Transverse colon (tissue), 4 donors: ENCODE results near the gene CTBP1. TPM values are rescaled to one million over a fixed set of nuclear protein-coding genes. Genes with fewer than 3 reads are reported as not detected.
A peak's percentile ranks its signal among the peaks of the same experiment; 100 is the strongest.

ENCODE experiments used
- DNase-seq: peaks from one replicate; pipeline ENCODE4 v3.0.0-alpha.2; 2019
- H3K27ac ChIP-seq, 4 donors: fragments of 200-600 bp; sonication (generic); 2 replicates each; pipeline ENCODE4 v1.5.1; 2016 to 2018; ENCODE audit warnings: inconsistent platforms in 4 of 4
- H3K27me3 ChIP-seq: fragments of 200-600 bp; sonication (generic); 2 replicates; pipeline ENCODE4 v1.5.1; 2017; ENCODE audit warnings: inconsistent platforms
- H3K36me3 ChIP-seq, 4 donors: fragments of 200-600 bp; sonication (generic); 2 replicates each; pipeline ENCODE4 v1.5.1; 2017 to 2019; ENCODE audit warnings: inconsistent platforms in 4 of 4
- H3K4me1 ChIP-seq, 4 donors: fragments of 200-600 bp; sonication (generic); 2 replicates each; pipeline ENCODE4 v1.5.1; 2017 to 2020; ENCODE audit warnings: inconsistent platforms in 4 of 4
- H3K4me3 ChIP-seq, 4 donors: fragments of 200-600 bp; sonication (generic); 1 replicate in 1 of 4; 2 replicates in 3 of 4; pipeline versions ENCODE4 v1.5.1 to v1.6.1; 2017 to 2019; ENCODE audit warnings: inconsistent platforms in 4 of 4
- H3K9me3 ChIP-seq, 2 donors: fragments of 200-600 bp; sonication (generic); 2 replicates each; pipeline ENCODE4 v1.5.1; 2017 to 2019; ENCODE audit warnings: inconsistent platforms in 2 of 2
- EP300 ChIP-seq: sonication (generic); formaldehyde crosslinking; IDR thresholded peaks from one replicate; pipeline ENCODE4 v1.6.1; 2017; ENCODE audit warnings: antibody characterized with exemption, low read depth
- POLR2A ChIP-seq: fragments of 450-650 bp; IDR thresholded peaks from one replicate; pipeline ENCODE4 v1.6.1; 2016; ENCODE audit warnings: antibody characterized with exemption, mild to moderate bottlenecking, moderate library complexity
- POLR2AphosphoS5 ChIP-seq, 3 donors: sonication (generic); formaldehyde crosslinking; IDR thresholded peaks; one replicate each; pipeline ENCODE4 v1.6.1; 2016; ENCODE audit warnings: antibody characterized with exemption in 3 of 3
- WGBS, 2 donors: methylation state at CpG; one replicate each; pipeline ENCODE4 v1.1.5; 2018; ENCODE audit warnings: low coverage in 1 of 2; 5-methylcytosine and 5-hydroxymethylcytosine counted together
- in situ Hi-C, 4 donors: fragments of 200-750 bp; cut with MboI; loops; one replicate each; pipeline versions ENCODE4 v1.15.0 to v1.15.1; 2017; ENCODE audit warnings: low sequenced_read_pairs in 3 of 4, low pct_ligation_motif_present in 1 of 4, low pct_unique_long_range_greater_than_20kb in 1 of 4
- intact Hi-C: fragments of 100-400 bp; cut with DNase I; formaldehyde crosslinking; loops from one replicate; pipeline ENCODE4 v1.15.1; 2023; ENCODE audit warnings: low total_unique reads
- total RNA-seq, 4 donors: library from RNA; depleted of rRNA; stranded (reverse); fragments of >200 nt; gene quantifications; one replicate each; pipeline ENCODE4 v1.1.0, GENCODE V29; 2016
- TF ChIP-seq, protein P1 (sequence below), 5 experiments: fragments of 200-600 bp in 3 of 5; fragments of 450-650 bp in 2 of 5; sonication (generic) in 3 of 5; IDR thresholded peaks; 1 replicate in 2 of 5; 2 replicates in 3 of 5; pipeline ENCODE4 v1.5.1; 2016 to 2017; ENCODE audit warnings: antibody characterized with exemption in 5 of 5, inconsistent platforms in 3 of 5, mild to moderate bottlenecking in 2 of 5, moderate library complexity in 1 of 5

CTBP1 gene
- total RNA-seq, 4 donors from 2014 or later: 183 to 457 (median 243) TPM

- TF ChIP-seq POLR2A (no peak), POLR2AphosphoS5 (IDR thresholded peaks at IDR 0.05) (no peak), EP300 (no peak)
- TF ChIP-seq, protein P1, sequence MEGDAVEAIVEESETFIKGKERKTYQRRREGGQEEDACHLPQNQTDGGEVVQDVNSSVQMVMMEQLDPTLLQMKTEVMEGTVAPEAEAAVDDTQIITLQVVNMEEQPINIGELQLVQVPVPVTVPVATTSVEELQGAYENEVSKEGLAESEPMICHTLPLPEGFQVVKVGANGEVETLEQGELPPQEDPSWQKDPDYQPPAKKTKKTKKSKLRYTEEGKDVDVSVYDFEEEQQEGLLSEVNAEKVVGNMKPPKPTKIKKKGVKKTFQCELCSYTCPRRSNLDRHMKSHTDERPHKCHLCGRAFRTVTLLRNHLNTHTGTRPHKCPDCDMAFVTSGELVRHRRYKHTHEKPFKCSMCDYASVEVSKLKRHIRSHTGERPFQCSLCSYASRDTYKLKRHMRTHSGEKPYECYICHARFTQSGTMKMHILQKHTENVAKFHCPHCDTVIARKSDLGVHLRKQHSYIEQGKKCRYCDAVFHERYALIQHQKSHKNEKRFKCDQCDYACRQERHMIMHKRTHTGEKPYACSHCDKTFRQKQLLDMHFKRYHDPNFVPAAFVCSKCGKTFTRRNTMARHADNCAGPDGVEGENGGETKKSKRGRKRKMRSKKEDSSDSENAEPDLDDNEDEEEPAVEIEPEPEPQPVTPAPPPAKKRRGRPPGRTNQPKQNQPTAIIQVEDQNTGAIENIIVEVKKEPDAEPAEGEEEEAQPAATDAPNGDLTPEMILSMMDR (IDR thresholded peaks at IDR 0.05): no peak
- 69 to 100% methylated on average over 2 to 21 of the region's 21 CpGs for WGBS, 2 donors
- H3K4me3 ChIP-seq: no peak overlapping the region
- peaks cover 0 to 23% (median 6%) of the 10 kb centered on the region in 4 donors for H3K36me3 ChIP-seq
- in situ Hi-C loops (no loop called here), intact Hi-C loops (no loop called here)
- peaks cover 4 to 15% (median 5%) of the 10 kb centered on the region in 4 donors for H3K4me1 ChIP-seq
- no peaks in the 10 kb centered on the region for H3K27me3 ChIP-seq
- no peaks in the 10 kb centered on the region for H3K9me3 ChIP-seq
- H3K27ac ChIP-seq: peak overlapping the region; percentile 41 to 73 (median 55)
- DNase-seq: peak; percentile 63
These were observed 32.0 kb downstream of the CTBP1 start for GRCh38 chr4:1216869-1217294.

DNA sequence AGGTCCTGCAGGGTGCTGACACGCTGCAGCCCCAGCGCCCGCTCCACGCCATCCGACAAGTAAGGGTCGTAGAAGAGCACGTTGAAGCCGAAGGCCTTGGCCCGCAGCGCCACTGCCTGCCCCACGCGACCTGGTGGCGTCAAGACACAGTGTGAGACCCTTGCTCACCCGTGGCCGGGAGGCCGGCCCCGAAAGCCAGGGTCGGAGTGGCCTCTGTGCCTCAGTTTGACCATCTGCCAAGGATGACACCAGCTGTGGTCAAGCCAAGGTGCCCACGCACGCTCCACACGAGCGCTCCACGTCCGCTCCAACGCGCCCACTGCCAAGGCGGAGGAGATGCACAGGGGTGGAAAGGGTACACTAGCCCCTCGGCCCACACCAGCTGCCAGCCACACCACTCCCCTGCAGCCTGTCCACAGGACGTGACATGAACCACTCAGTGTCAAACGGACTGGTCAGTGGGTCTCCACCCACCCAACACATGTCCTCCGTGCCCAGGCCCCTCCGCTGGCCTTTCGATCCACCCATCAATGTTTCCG, 32.8 kb downstream of the CTBP1 start:
- 96% methylated on average over 34 of the region's 34 CpGs; no CpG with 5 or more reads in 1 of the 2 donors for WGBS, 2 donors
- H3K27ac ChIP-seq: peak overlapping the region; percentile 41 to 73 (median 55)
- H3K27me3 ChIP-seq: no peaks in the 10 kb centered on the region
- DNase-seq: no peak
- H3K4me3 ChIP-seq: no peak overlapping the region
- H3K4me1 ChIP-seq: peaks cover 4 to 16% (median 9%) of the 10 kb centered on the region in 4 donors
- in situ Hi-C loops: no loop called here
- H3K36me3 ChIP-seq: peaks cover 0 to 23% (median 6%) of the 10 kb centered on the region in 4 donors
- intact Hi-C loops: no loop called here
- no peaks in the 10 kb centered on the region for H3K9me3 ChIP-seq
- TF ChIP-seq EP300 (no peak), POLR2A (no peak), POLR2AphosphoS5 (IDR thresholded peaks at IDR 0.05) (no peak)
- TF ChIP-seq, protein P1 (IDR thresholded peaks at IDR 0.05): no peak

- H3K27me3 ChIP-seq: no peaks in the 10 kb centered on the region
- TF ChIP-seq POLR2A (no peak), EP300 (no peak)
- TF ChIP-seq, protein P1 (IDR thresholded peaks at IDR 0.05): no peak
- peaks cover 5 to 19% (median 15%) of the 10 kb centered on the region in 4 donors for H3K4me1 ChIP-seq
- DNase-seq: peak; percentile 74
- peak overlapping the region in 2 of 4 donors; percentile 64 to 73 for H3K27ac ChIP-seq
- in situ Hi-C loops: no loop called here
- intact Hi-C loops: no loop called here
- 85% methylated on average over 31 of the region's 31 CpGs; no CpG with 5 or more reads in 1 of the 2 donors for WGBS, 2 donors
- H3K9me3 ChIP-seq: no peaks in the 10 kb centered on the region
- H3K4me3 ChIP-seq: no peak overlapping the region
- H3K36me3 ChIP-seq: peaks cover 0 to 23% (median 6%) of the 10 kb centered on the region in 4 donors
These were observed 33.5 kb downstream of the CTBP1 start for GRCh38 chr4:1215141-1216075.
